ENCODE measurements around the gene AP4M1. TPM values are rescaled to one million over a fixed set of nuclear protein-coding genes. Genes with fewer than 3 reads are reported as not detected.

Gene AP4M1
- total and polyA plus RNA-seq, 2 experiments from 2014 or later: 17.4 to 22.8 TPM

DNA sequence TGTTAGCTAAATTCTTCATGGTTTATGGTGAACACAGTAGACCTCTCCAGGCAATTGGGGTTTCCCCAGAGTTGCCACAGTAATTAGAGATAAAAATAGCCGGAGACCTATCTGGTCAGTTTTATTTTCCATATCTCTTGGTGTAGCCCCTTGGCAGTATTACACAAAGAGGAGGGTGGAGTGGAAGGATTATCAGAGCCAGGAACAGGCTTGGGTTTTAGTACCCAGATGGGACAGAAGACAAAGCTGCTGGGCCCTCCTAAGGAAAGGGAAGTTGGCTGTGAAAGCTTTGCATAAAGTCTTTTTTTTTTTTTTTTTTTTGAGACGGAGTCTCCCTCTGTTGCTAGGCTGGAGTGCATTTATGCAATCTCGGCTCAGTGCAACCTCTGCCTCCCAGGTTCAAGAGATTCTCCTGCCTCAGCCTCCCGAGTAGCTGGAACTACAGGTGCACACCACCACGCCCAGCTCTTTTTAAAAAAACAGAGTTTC lies 42.1 kb upstream of the AP4M1 start:
- TF ChIP-seq EZH2phosphoT487 (IDR thresholded peaks at IDR 0.05; ENCODE audit: low read depth, severe bottlenecking, unreplicated experiment) (no peak), EZH2 (IDR thresholded peaks at IDR 0.05; ENCODE audit: borderline replicate concordance) (no peak)
- TF ChIP-seq, protein P1, sequence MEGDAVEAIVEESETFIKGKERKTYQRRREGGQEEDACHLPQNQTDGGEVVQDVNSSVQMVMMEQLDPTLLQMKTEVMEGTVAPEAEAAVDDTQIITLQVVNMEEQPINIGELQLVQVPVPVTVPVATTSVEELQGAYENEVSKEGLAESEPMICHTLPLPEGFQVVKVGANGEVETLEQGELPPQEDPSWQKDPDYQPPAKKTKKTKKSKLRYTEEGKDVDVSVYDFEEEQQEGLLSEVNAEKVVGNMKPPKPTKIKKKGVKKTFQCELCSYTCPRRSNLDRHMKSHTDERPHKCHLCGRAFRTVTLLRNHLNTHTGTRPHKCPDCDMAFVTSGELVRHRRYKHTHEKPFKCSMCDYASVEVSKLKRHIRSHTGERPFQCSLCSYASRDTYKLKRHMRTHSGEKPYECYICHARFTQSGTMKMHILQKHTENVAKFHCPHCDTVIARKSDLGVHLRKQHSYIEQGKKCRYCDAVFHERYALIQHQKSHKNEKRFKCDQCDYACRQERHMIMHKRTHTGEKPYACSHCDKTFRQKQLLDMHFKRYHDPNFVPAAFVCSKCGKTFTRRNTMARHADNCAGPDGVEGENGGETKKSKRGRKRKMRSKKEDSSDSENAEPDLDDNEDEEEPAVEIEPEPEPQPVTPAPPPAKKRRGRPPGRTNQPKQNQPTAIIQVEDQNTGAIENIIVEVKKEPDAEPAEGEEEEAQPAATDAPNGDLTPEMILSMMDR (IDR thresholded peaks at IDR 0.05; ENCODE audit: poor library complexity): no peak
- Histone ChIP-seq H3K79me2 (peaks cover 2% of the 10 kb centered on the region), H3K27me3 (no peaks in the 10 kb centered on the region), H3K4me2 (no peak overlapping the region), H3K9me2 (replicated peaks; ENCODE audit: insufficient read depth) (no peaks in the 10 kb centered on the region), H3K4me3 (no peak overlapping the region), H3K9me3 (ENCODE audit: low read depth) (no peaks in the 10 kb centered on the region), H2AFZ (no peak overlapping the region), H3K4me1 (ENCODE audit: insufficient read depth) (no peaks in the 10 kb centered on the region), H4K20me1 (ENCODE audit: insufficient read depth, poor library complexity, severe bottlenecking) (no peaks in the 10 kb centered on the region), H3K36me3 (replicated peaks; ENCODE audit: insufficient read depth, low read depth) (no peaks in the 10 kb centered on the region), H3K27ac (no peak overlapping the region)
- over 99% methylated on average over 5 of the region's 5 CpGs for WGBS (ENCODE audit: low lambda C conversion rate, missing lambda C conversion rate)
- DNase-seq (ENCODE audit: low spot score): no peak

DNA sequence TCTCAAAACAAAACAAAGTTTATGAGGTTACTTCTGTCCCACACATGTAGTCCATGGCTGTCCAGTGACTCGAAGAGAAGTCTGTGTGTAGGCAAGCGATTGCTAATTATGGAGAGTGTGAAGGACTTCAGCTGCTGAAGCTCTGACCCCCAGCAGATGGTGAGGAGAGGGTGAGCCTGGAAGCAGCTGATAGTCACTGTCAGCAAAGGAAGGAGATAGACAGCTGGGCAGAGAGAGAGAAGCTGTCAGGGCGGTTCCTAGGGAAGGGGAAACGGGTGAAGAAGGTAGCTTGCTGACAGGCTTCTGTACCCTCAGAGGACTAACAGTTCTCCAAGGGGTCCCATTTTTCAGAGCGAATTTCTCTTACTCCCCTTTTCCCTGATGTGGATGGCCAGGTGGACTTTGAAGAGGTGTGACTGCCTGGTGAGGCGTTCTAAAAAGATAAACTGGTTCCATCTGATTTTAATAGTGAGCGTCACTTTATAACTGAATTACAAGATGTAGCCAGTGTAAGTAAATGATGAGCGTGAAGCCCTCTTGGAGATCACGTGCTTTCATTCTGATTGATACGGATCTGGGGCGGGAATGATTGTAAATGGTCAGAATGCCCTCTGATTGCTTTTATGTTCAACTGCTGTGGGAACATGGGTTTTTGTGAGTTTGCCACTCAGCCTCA lies 39.8 kb upstream of the AP4M1 start:
- no peaks in the 10 kb centered on the region for H3K9me3 ChIP-seq (ENCODE audit: low read depth)
- H4K20me1 ChIP-seq (ENCODE audit: insufficient read depth, poor library complexity, severe bottlenecking): no peaks in the 10 kb centered on the region
- H3K9me2 ChIP-seq (replicated peaks; ENCODE audit: insufficient read depth): no peaks in the 10 kb centered on the region
- no peak overlapping the region for H3K4me2 ChIP-seq
- no peak overlapping the region for H2AFZ ChIP-seq
- 97% methylated on average over 11 of the region's 11 CpGs for WGBS (ENCODE audit: low lambda C conversion rate, missing lambda C conversion rate)
- H3K27me3 ChIP-seq: no peaks in the 10 kb centered on the region
- DNase-seq (ENCODE audit: low spot score): no peak
- H3K27ac ChIP-seq: no peak overlapping the region
- H3K4me3 ChIP-seq: no peak overlapping the region
- H3K79me2 ChIP-seq: no peaks in the 10 kb centered on the region
- H3K4me1 ChIP-seq (ENCODE audit: insufficient read depth): no peaks in the 10 kb centered on the region
- TF ChIP-seq EZH2 (IDR thresholded peaks at IDR 0.05; ENCODE audit: borderline replicate concordance) (no peak), EZH2phosphoT487 (IDR thresholded peaks at IDR 0.05; ENCODE audit: low read depth, severe bottlenecking, unreplicated experiment) (no peak)
- TF ChIP-seq, protein P1 (IDR thresholded peaks at IDR 0.05; ENCODE audit: poor library complexity): no peak
- no peaks in the 10 kb centered on the region for H3K36me3 ChIP-seq (replicated peaks; ENCODE audit: insufficient read depth, low read depth)

DNA sequence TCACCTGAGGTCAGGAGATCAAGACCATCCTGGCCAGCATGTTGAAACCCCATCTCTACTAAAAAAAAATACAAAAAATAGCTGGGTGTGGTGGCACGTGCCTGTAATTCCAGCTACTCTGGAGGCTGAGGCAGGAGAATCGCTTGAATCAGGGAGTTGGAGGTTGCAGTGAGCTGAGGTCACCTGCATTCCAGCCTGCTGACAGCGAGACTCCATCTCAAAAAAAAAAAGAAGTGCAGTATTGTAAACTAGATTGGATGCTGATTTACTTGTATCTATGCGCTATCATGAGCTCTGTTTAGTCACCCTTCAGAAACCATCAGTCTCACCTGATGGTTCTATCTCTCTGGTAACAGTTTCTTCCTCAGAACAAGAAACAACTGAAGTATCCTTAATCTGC lies 38.1 kb upstream of the AP4M1 start:
- Histone ChIP-seq H3K4me1 (ENCODE audit: insufficient read depth) (no peaks in the 10 kb centered on the region), H3K9me2 (replicated peaks; ENCODE audit: insufficient read depth) (no peaks in the 10 kb centered on the region), H2AFZ (no peak overlapping the region), H3K9me3 (ENCODE audit: low read depth) (no peaks in the 10 kb centered on the region), H3K36me3 (replicated peaks; ENCODE audit: insufficient read depth, low read depth) (no peaks in the 10 kb centered on the region), H3K27me3 (no peaks in the 10 kb centered on the region), H3K4me2 (no peak overlapping the region), H3K27ac (no peak overlapping the region), H3K79me2 (no peaks in the 10 kb centered on the region), H4K20me1 (ENCODE audit: insufficient read depth, poor library complexity, severe bottlenecking) (no peaks in the 10 kb centered on the region), H3K4me3 (no peak overlapping the region)
- no peak for TF ChIP-seq EZH2 (IDR thresholded peaks at IDR 0.05; ENCODE audit: borderline replicate concordance)
- TF ChIP-seq, protein P1 (IDR thresholded peaks at IDR 0.05; ENCODE audit: poor library complexity): no peak
- TF ChIP-seq EZH2phosphoT487 (IDR thresholded peaks at IDR 0.05; ENCODE audit: low read depth, severe bottlenecking, unreplicated experiment): no peak
- 96% methylated on average over 4 of the region's 4 CpGs for WGBS (ENCODE audit: low lambda C conversion rate, missing lambda C conversion rate)
- no peak for DNase-seq (ENCODE audit: low spot score)
